Right lobe of liver (tissue), 4 donors: ENCODE measurements around the gene ENO3.

Experiments
- CTCF ChIP-seq, 4 donors: fragments of 200-600 bp in 3 of 4; fragments of 450-650 bp in 1 of 4; IDR thresholded peaks; one replicate each; pipeline versions ENCODE4 v1.5.1 to v1.8.0; 2016 to 2022; ENCODE audit warnings: antibody characterized with exemption in 4 of 4, mild to moderate bottlenecking in 2 of 4
- POLR2A ChIP-seq: fragments of 450-650 bp; IDR thresholded peaks from one replicate; pipeline ENCODE4 v1.6.1; 2017; ENCODE audit warnings: antibody characterized with exemption, mild to moderate bottlenecking
- donor health status: DM: no; HTN: no; CAD: no.
- donor health status: DM: no; HTN: no; CAD: no.
- donor health status: DM: no; HTN: yes; CAD: no.

- TF ChIP-seq CTCF (IDR thresholded peaks at IDR 0.05) (no peak), POLR2A (no peak)
Observed at GRCh38 chr17:4921320-4921719, 29.6 kb upstream of the ENO3 start.
